KMS-11 (cell line): ENCODE results near the gene NAA11.

ENCODE experiments used
- H2AFZ ChIP-seq: fragments of 200-600 bp; sonication (generic); 2 replicates; pipeline ENCODE4 v1.6.1; 2016; ENCODE audit warnings: antibody characterized with exemption, mixed run types, low read depth
- H3K27ac ChIP-seq: fragments of 200-600 bp; sonication (generic); 2 replicates; pipeline ENCODE4 v1.6.1; 2016; ENCODE audit warnings: mild to moderate bottlenecking, mixed run types
- H3K27me3 ChIP-seq: fragments of 200-600 bp; sonication (generic); 2 replicates; pipeline ENCODE4 v1.6.1; 2017; ENCODE audit warnings: mild to moderate bottlenecking, low read depth, mixed run types, moderate library complexity; ENCODE audit not compliant: insufficient read depth
- H3K36me3 ChIP-seq: fragments of 200-600 bp; sonication (generic); 2 replicates; pipeline ENCODE4 v1.6.1; 2017; ENCODE audit warnings: mild to moderate bottlenecking, mixed run types; ENCODE audit not compliant: insufficient read depth
- H3K4me1 ChIP-seq: fragments of 200-600 bp; sonication (generic); 2 replicates; pipeline ENCODE4 v1.6.1; 2016; ENCODE audit warnings: mild to moderate bottlenecking, low read depth, mixed run types; ENCODE audit not compliant: poor library complexity, severe bottlenecking
- H3K4me2 ChIP-seq: fragments of 200-600 bp; sonication (generic); 2 replicates; pipeline ENCODE4 v1.7.0; 2016; ENCODE audit warnings: mild to moderate bottlenecking, mixed run types
- H3K4me3 ChIP-seq: fragments of 200-600 bp; sonication (generic); IDR thresholded peaks from 2 replicates; pipeline ENCODE4 v1.6.1; 2017; ENCODE audit warnings: low read depth, low read length, mixed read lengths; ENCODE audit not compliant: insufficient read depth
- H3K79me2 ChIP-seq: fragments of 200-600 bp; sonication (generic); 2 replicates; pipeline ENCODE4 v1.6.1; 2016; ENCODE audit warnings: low read depth, mixed run types; ENCODE audit not compliant: insufficient read depth
- H3K9ac ChIP-seq: fragments of 200-600 bp; sonication (generic); 2 replicates; pipeline ENCODE4 v1.6.1; 2016; ENCODE audit warnings: mild to moderate bottlenecking, mixed run types
- H4K20me1 ChIP-seq: fragments of 200-600 bp; sonication (generic); 2 replicates; pipeline ENCODE4 v1.6.1; 2016; ENCODE audit warnings: mild to moderate bottlenecking, mixed run types; ENCODE audit not compliant: insufficient read depth
- TF ChIP-seq, protein P1 (sequence below): fragments of 200-600 bp; sonication (generic); conservative IDR thresholded peaks from 2 replicates; pipeline ENCODE4 v1.6.1; 2017; ENCODE audit warnings: low read depth, mild to moderate bottlenecking, antibody characterized with exemption, low read length, moderate library complexity, mixed read lengths

The NAA11 gene

DNA sequence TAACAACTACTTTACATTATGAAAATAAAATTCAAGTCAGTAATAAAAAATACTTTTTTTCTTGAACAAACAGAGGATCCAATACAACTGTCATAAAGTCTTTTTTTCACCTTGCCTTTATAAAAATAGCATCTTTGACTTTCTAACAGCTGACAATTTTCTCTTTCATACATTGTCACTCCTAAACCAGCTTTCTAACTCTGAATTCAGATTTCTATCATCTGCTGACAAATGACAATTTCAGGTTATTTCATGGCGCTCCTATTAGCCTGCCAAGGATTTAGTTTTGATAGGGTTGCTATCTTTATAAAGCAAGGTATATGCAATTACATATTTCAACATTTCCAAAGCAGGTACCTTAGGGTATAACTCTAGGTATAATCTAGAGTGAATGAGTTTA is 14.6 kb downstream of the NAA11 start:
- TF ChIP-seq, protein P1, sequence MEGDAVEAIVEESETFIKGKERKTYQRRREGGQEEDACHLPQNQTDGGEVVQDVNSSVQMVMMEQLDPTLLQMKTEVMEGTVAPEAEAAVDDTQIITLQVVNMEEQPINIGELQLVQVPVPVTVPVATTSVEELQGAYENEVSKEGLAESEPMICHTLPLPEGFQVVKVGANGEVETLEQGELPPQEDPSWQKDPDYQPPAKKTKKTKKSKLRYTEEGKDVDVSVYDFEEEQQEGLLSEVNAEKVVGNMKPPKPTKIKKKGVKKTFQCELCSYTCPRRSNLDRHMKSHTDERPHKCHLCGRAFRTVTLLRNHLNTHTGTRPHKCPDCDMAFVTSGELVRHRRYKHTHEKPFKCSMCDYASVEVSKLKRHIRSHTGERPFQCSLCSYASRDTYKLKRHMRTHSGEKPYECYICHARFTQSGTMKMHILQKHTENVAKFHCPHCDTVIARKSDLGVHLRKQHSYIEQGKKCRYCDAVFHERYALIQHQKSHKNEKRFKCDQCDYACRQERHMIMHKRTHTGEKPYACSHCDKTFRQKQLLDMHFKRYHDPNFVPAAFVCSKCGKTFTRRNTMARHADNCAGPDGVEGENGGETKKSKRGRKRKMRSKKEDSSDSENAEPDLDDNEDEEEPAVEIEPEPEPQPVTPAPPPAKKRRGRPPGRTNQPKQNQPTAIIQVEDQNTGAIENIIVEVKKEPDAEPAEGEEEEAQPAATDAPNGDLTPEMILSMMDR: no peak
- no peak overlapping the region for H3K27ac ChIP-seq
- no peaks in the 10 kb centered on the region for H3K36me3 ChIP-seq
- no peak overlapping the region for H3K4me2 ChIP-seq
- H2AFZ ChIP-seq: no peak overlapping the region
- H3K4me1 ChIP-seq: no peaks in the 10 kb centered on the region
- H4K20me1 ChIP-seq: no peaks in the 10 kb centered on the region
- no peak overlapping the region for H3K4me3 ChIP-seq
- no peak overlapping the region for H3K9ac ChIP-seq
- no peaks in the 10 kb centered on the region for H3K79me2 ChIP-seq
- H3K27me3 ChIP-seq: no peaks in the 10 kb centered on the region

GRCh38 chr4:79308971-79309370 is 16.9 kb downstream of the NAA11 start:
- Histone ChIP-seq H4K20me1 (no peaks in the 10 kb centered on the region), H2AFZ (no peak overlapping the region), H3K27me3 (no peaks in the 10 kb centered on the region), H3K9ac (no peak overlapping the region), H3K4me3 (no peak overlapping the region), H3K4me1 (no peaks in the 10 kb centered on the region), H3K79me2 (no peaks in the 10 kb centered on the region), H3K27ac (no peak overlapping the region), H3K4me2 (no peak overlapping the region), H3K36me3 (no peaks in the 10 kb centered on the region)
- TF ChIP-seq, protein P1: no peak

- Histone ChIP-seq H3K27me3 (no peaks in the 10 kb centered on the region), H3K4me2 (no peak overlapping the region)
Measured at GRCh38 chr4:79308137-79308536, 17.7 kb downstream of the NAA11 start.

DNA sequence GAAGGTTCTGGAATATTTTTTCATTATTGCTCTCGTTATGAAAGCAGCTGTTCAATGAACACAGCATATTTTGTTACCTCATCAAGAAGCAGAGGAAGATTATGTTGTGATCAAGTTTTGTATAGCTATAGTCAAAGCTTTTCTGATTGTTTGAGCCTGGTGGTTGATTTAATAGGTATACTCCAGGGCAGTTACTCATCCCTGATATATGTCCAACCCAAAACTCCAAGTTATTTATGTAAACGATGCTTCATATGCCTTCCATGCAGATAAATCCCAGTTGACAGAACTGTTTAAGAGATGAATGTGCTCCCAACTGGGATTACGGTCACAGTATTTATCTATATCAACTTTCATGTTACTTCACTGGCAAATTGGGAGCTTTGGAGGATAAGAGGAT is 19.1 kb downstream of the NAA11 start:
- H3K9ac ChIP-seq: no peak overlapping the region
- H3K79me2 ChIP-seq: no peaks in the 10 kb centered on the region
- H3K4me1 ChIP-seq: no peaks in the 10 kb centered on the region
- no peak overlapping the region for H2AFZ ChIP-seq
- H3K36me3 ChIP-seq: no peaks in the 10 kb centered on the region
- H3K27ac ChIP-seq: no peak overlapping the region
- no peaks in the 10 kb centered on the region for H4K20me1 ChIP-seq
- no peak overlapping the region for H3K4me2 ChIP-seq
- no peak overlapping the region for H3K4me3 ChIP-seq
- TF ChIP-seq, protein P1: no peak
- H3K27me3 ChIP-seq: no peaks in the 10 kb centered on the region

More at GRCh38 chr4:79308137-79308536, 17.7 kb downstream of the NAA11 start:
- Histone ChIP-seq H3K4me1 (no peaks in the 10 kb centered on the region), H3K79me2 (no peaks in the 10 kb centered on the region), H3K36me3 (no peaks in the 10 kb centered on the region), H3K4me3 (no peak overlapping the region), H3K9ac (no peak overlapping the region), H3K27ac (no peak overlapping the region), H4K20me1 (no peaks in the 10 kb centered on the region), H2AFZ (no peak overlapping the region)
- TF ChIP-seq, protein P1: no peak
